ENCODE results near the gene CACNA1G. TPM values are rescaled to one million over a fixed set of nuclear protein-coding genes. Genes with fewer than 3 reads are reported as not detected.

Gene CACNA1G
- total RNA-seq, 1 experiment from 2014 or later, result 6.7 TPM

- no peak overlapping the region for H3K4me3 Mint-ChIP-seq
- no peak overlapping the region; the same call in 1 of the 2 replicates for H3K27ac Mint-ChIP-seq
- TF ChIP-seq KAT7 (CRISPR knock-in tag; IDR thresholded peaks at IDR 0.05; ENCODE audit: borderline replicate concordance), result no peak
- 0 out of 2 replicates have a peak, but pooled peaks have one; percentile 32 for TF ChIP-seq ZNF512 (CRISPR knock-in tag; IDR thresholded peaks at IDR 0.05; ENCODE audit: borderline replicate concordance)
- no peak for TF ChIP-seq E2F5 (CRISPR knock-in tag; IDR thresholded peaks at IDR 0.05)
- TF ChIP-seq TP53 (CRISPR knock-in tag; IDR thresholded peaks at IDR 0.05), result no peak
- no peak for TF ChIP-seq ZNF425 (CRISPR knock-in tag; conservative IDR thresholded peaks at IDR 0.05)
- no peaks in the 10 kb centered on the region for H3K36me3 Mint-ChIP-seq
- ChIA-PET CTCF (interaction anchor here (0.9 to 1.3 kb wide), 3 partner anchors 19 to 46 kb away, joined by 3 to 5 read pairs (median 3); no protein-coding TSS in a partner anchor), POLR2A (no interaction called here)
- H3K4me1 Mint-ChIP-seq, result no peaks in the 10 kb centered on the region
- H3K27me3 Mint-ChIP-seq (ENCODE audit: low read depth), result peaks cover 3% of the 10 kb centered on the region; the same call in 1 of the 2 replicates
- 0 out of 2 replicates have a peak, but pooled peaks cover 3% of the 10 kb centered on the region for H3K9me3 Mint-ChIP-seq
- no peak for ATAC-seq
- no peak for DNase-seq (ENCODE audit: low spot score)
These were observed 88.8 kb downstream of the CACNA1G start for GRCh38 chr17:50649042-50649908.

GRCh38 chr17:50651661-50652060 lies 91.1 kb downstream of the CACNA1G start:
- H3K27ac Mint-ChIP-seq, result no peak overlapping the region
- CTCF ChIA-PET, result interaction anchor here (0.8 to 2.0 kb wide), 3 partner anchors 10 to 172 kb away, joined by 3 to 6 read pairs (median 4); no protein-coding TSS in a partner anchor
- no peaks in the 10 kb centered on the region for H3K4me1 Mint-ChIP-seq
- H3K9me3 Mint-ChIP-seq, result 0 out of 2 replicates have a peak, but pooled peaks cover 3% of the 10 kb centered on the region
- peaks cover 3% of the 10 kb centered on the region; the same call in 1 of the 2 replicates for H3K27me3 Mint-ChIP-seq (ENCODE audit: low read depth)
- ATAC-seq, result no peak
- POLR2A ChIA-PET, result no interaction called here
- H3K4me3 Mint-ChIP-seq, result no peak overlapping the region
- DNase-seq (ENCODE audit: low spot score), result no peak
- H3K36me3 Mint-ChIP-seq, result no peaks in the 10 kb centered on the region
- no peak for TF ChIP-seq E2F4 (CRISPR knock-in tag; IDR thresholded peaks at IDR 0.05; ENCODE audit: borderline replicate concordance, low read depth)
- no peak for TF ChIP-seq CDX4 (CRISPR knock-in tag; IDR thresholded peaks at IDR 0.05; ENCODE audit: borderline replicate concordance)
- TF ChIP-seq MXD4 (CRISPR knock-in tag; IDR thresholded peaks at IDR 0.05; ENCODE audit: borderline replicate concordance), result no peak
- no peak for TF ChIP-seq NFATC4 (CRISPR knock-in tag; IDR thresholded peaks at IDR 0.05)
- TF ChIP-seq ZNF219 (CRISPR knock-in tag; IDR thresholded peaks at IDR 0.05; ENCODE audit: borderline replicate concordance), result no peak
- no peak for TF ChIP-seq FOXP1 (CRISPR knock-in tag; IDR thresholded peaks at IDR 0.05; ENCODE audit: borderline replicate concordance)
- no peak for TF ChIP-seq ZBTB21 (CRISPR knock-in tag; IDR thresholded peaks at IDR 0.05; ENCODE audit: borderline replicate concordance)
- no peak for TF ChIP-seq ZSCAN18 (CRISPR knock-in tag; IDR thresholded peaks at IDR 0.05)
- no peak for TF ChIP-seq ZNF396 (CRISPR knock-in tag; IDR thresholded peaks at IDR 0.05; ENCODE audit: borderline replicate concordance)
- no peak for TF ChIP-seq TEAD1 (CRISPR knock-in tag; IDR thresholded peaks at IDR 0.05)
- TF ChIP-seq MAX (CRISPR knock-in tag; IDR thresholded peaks at IDR 0.05), result no peak
- TF ChIP-seq NR2C2 (CRISPR knock-in tag; IDR thresholded peaks at IDR 0.05), result no peak
- no peak for TF ChIP-seq ZNF425 (CRISPR knock-in tag; conservative IDR thresholded peaks at IDR 0.05)
